Measurements from ENCODE around the gene NAA25.
"Not testable (repeated sequence)": the region's sequence is repeated elsewhere in the genome, so short reads cannot be mapped to it uniquely, and the experiment has no call there.

NAA25 gene

DNA sequence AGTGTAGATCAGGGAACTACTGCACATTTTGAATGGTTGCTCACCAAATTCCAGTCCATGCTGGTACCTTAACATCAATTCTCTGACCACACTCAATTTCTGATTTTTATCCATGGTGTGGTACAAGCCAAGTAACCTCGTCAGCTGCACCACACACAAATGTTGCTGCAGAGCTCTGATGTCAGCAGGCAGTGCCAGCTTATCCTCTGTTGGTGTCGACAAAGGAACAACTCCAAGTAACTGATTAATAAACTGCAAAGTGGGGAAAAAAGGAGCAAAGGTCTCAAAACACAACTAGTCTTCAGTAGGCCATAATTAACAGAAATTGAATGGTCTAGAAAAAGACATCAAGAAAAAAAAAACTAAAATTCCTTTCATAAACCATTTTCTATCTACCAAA, 47.4 kb downstream of the NAA25 start:
- DNase-seq (ENCODE audit: low spot score), result no peak

GRCh38 chr12:112049351-112049750, 59.2 kb downstream of the NAA25 start:
- no peak for DNase-seq (ENCODE audit: low spot score)

DNA sequence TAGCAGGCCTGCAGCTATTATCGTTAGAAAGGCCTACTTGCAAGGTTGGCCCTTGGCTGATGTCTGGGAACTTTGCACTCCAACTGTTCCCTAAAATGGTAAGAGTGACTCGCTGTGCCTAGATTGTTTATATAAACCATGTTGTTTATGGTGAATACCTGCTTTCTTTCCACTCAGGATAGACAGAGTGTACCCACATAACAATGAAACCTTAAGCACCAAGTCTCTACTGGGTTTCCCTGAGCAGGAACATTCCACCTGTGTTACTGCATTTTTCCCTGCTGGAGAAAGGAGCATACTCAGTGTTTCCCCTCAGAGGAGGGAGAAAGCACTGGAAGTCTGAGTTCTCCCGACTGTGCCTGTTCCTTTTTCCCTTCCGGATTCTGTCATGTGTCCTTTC, 62.6 kb downstream of the NAA25 start:
- DNase-seq (ENCODE audit: low spot score), result no peak

DNA sequence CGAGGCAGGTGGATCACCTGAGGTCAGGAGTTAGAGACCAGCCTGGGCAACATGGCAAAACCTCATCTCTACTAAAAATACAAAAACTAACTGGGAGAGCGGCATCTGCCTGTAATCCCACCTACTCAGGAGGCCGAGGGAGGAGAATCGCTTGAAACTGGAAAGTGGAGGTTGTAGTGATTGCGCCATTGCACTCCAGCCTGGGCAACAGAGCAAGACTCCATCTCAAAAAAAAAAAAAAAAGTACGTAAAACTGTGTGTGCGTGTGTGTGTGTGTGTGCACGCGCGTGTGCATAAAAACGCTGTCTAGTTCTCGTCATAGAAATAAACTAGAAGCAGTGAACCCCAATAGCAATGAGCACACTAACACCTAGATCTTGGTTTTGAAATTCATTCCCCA, 72.0 kb downstream of the NAA25 start:
- DNase-seq (ENCODE audit: low spot score), result not testable (repeated sequence)

- no peak for DNase-seq (ENCODE audit: low spot score)
Measured at GRCh38 chr12:112035219-112035785, 73.3 kb downstream of the NAA25 start.

- no peak for DNase-seq (ENCODE audit: low spot score)
Measured at GRCh38 chr12:112032292-112032691, 76.3 kb downstream of the NAA25 start.

GRCh38 chr12:112031472-112031871, 77.1 kb downstream of the NAA25 start:
- no peak for DNase-seq (ENCODE audit: low spot score)

GRCh38 chr12:112029301-112029700, 79.3 kb downstream of the NAA25 start:
- DNase-seq (ENCODE audit: low spot score), result no peak

- peak; percentile 50 for DNase-seq (ENCODE audit: low spot score)
Measured at GRCh38 chr12:112025808-112026375, 82.7 kb downstream of the NAA25 start.

GRCh38 chr12:112023759-112024396, 84.7 kb downstream of the NAA25 start:
- DNase-seq (ENCODE audit: low spot score), result no peak

DNA sequence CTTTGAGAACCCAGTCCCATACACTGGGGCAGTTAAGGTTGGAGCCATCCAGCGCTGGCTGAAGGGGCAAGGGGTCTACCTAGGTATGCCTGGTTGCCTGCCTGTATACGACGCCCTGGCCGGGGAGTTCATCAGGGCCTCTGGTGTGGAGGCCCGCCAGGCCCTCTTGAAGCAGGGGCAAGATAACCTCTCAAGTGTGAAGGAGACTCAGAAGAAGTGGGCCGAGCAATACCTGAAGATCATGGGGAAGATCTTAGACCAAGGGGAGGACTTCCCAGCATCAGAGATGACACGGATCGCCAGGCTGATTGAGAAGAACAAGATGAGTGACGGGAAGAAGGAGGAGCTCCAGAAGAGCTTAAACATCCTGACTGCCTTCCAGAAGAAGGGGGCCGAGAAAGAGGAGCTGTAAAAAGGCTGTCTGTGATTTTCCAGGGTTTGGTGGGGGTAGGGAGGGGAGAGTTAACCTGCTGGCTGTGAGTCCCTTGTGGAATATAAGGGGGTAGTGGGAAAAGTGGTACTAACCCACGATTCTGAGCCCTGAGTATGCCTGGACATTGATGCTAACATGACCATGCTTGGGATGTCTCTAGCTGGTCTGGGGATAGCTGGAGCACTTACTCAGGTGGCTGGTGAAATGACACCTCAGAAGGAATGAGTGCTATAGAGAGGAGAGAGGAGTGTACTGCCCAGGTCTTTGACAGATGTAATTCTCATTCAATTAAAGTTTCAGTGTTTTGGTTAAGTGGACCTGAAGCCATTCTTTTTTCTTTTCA, 86.2 kb downstream of the NAA25 start:
- no peak for DNase-seq (ENCODE audit: low spot score)

DNA sequence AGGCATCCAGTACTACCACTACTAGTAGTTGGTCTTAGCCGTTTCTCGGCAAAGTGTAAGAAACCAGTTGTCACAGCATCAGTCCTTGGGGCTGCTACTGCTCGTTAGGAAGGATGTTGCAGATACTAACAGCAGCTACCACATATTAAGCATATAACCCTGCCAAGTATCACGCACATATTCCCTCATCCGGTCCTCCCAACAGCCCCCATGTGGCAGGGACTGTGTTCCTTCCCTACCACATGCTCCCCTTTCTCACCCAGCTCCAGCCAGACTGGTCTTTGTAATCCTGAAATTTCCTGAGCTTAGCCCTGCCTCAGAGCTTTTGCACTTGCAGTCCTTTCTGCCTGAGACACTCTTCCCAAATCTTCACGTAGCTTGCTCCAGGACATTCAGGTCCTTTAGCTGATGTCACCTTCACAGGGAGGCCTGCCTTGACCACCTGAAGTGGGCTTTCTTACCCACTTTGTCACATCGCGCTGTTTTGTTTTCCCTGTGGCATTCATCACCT, 87.6 kb downstream of the NAA25 start:
- no peak for DNase-seq (ENCODE audit: low spot score)

GRCh38 chr12:112018571-112019237, 89.9 kb downstream of the NAA25 start:
- DNase-seq (ENCODE audit: low spot score), result no peak

DNA sequence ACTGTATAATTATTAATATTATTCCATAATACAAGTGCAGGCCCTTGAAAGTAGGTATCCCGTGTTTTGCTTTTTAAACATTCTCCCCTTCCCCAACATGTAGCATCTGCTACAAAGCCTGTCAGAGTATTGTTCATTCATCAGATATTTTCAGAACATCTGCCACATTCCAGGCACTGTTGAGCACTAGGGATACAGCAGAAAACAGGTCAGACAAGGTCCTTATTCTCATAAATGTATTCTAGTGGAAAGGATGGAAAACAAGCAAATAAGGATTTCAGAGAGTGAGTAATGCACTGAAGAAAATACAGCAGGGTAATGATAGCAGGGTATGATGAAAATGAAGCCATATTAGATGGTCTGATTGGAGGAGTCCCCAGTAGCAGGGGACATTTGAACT, 91.5 kb downstream of the NAA25 start:
- DNase-seq (ENCODE audit: low spot score), result no peak

- DNase-seq (ENCODE audit: low spot score), result no peak
Measured at GRCh38 chr12:112015938-112016337, 92.6 kb downstream of the NAA25 start.

- peak; percentile 92 for DNase-seq (ENCODE audit: low spot score)
Measured at GRCh38 chr12:112013601-112014402, 94.8 kb downstream of the NAA25 start.

- DNase-seq (ENCODE audit: low spot score), result peak; percentile 99
Measured at GRCh38 chr12:112012775-112013600, 95.6 kb downstream of the NAA25 start, which contains the start of the genes ERP29 and TMEM116. TSS of gene ERP29 (plus strand) at chr12:112013426. CDS start at chr12:112013466, 40 bp downstream. TSS of gene TMEM116 (minus strand) at chr12:112013165. CDS start at chr12:112005270, 7,895 bp downstream.

DNA sequence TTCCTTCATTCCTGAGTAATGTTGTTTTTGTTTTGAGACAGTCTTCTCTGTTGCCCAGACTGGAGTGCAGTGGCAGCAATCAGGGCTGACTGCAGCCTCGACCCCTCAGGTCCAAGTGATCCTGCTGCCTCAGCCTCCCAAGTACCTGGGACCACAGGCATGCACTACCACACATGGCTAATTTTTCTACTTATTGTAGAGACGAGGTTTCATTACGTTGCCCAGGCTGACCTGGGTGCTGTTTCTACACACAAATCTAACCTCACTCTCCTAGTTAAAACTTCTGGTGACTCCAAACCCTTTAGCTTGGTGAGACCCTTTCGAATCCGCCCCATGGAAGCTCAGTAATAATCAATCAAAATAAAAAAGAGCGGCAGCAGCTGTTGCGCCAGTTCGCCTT, 96.9 kb downstream of the NAA25 start:
- no peak for DNase-seq (ENCODE audit: low spot score)

GRCh38 chr12:112010415-112011344, 97.9 kb downstream of the NAA25 start:
- DNase-seq (ENCODE audit: low spot score), result no peak

Measured in NAMALWA (cell line).